Effector memory CD8-positive, alpha-beta T cell (primary cell): ENCODE results near the gene DPEP3.

ENCODE experiments used
- ATAC-seq: fragments of 150-1000 bp; cut with Tn5 transposase; replicated peaks from 2 replicates; pipeline ENCODE4 v1.10.0; 2021; ENCODE audit warnings: mild to moderate bottlenecking, moderate library complexity
- DNase-seq, 3 experiments: peaks; one replicate each; pipeline ENCODE4 v3.0.0; 2021
- H3K27ac Mint-ChIP-seq, 2 donors: one replicate each; pipeline ENCODE4 v1.8.0; 2022; ENCODE audit warnings: mild to moderate bottlenecking in 2 of 2, mixed read lengths in 2 of 2, moderate library complexity in 2 of 2
- H3K27me3 Mint-ChIP-seq, 2 donors: one replicate each; pipeline ENCODE4 v1.8.0; 2022; ENCODE audit warnings: mixed read lengths in 2 of 2
- H3K36me3 Mint-ChIP-seq: one replicate; pipeline ENCODE4 v1.8.0; 2022; ENCODE audit warnings: mild to moderate bottlenecking, moderate library complexity, mixed read lengths; ENCODE audit not compliant: insufficient read depth
- H3K4me1 Mint-ChIP-seq, 2 donors: one replicate each; pipeline ENCODE4 v1.8.0; 2022; ENCODE audit warnings: low read depth in 2 of 2, mixed read lengths in 2 of 2
- H3K4me3 Mint-ChIP-seq, 2 donors: one replicate each; pipeline ENCODE4 v1.8.0; 2022; ENCODE audit warnings: mild to moderate bottlenecking in 2 of 2, mixed read lengths in 2 of 2, moderate library complexity in 2 of 2
- H3K9me3 Mint-ChIP-seq, 2 donors: one replicate each; pipeline ENCODE4 v1.8.0; 2022; ENCODE audit warnings: mixed read lengths in 2 of 2

The DPEP3 gene

GRCh38 chr16:67933805-67934204 lies 46.5 kb downstream of the DPEP3 start:
- no peak for DNase-seq
- H3K27me3 Mint-ChIP-seq, result no peaks in the 10 kb centered on the region
- no peaks in the 10 kb centered on the region for H3K9me3 Mint-ChIP-seq
- ATAC-seq, result no peak
- H3K4me3 Mint-ChIP-seq, result peak overlapping the region; percentile 10 to 49
- H3K4me1 Mint-ChIP-seq, result peaks cover 21 to 24% of the 10 kb centered on the region in 2 donors
- H3K36me3 Mint-ChIP-seq, result peaks cover 53% of the 10 kb centered on the region
- H3K27ac Mint-ChIP-seq, result peak overlapping the region in 1 of 2 donors; percentile 98

- H3K27ac Mint-ChIP-seq, result peak overlapping the region in 1 of 2 donors; percentile 25
- H3K4me3 Mint-ChIP-seq, result no peak overlapping the region
- H3K27me3 Mint-ChIP-seq, result no peaks in the 10 kb centered on the region
- no peak for ATAC-seq
- H3K9me3 Mint-ChIP-seq, result no peaks in the 10 kb centered on the region
- peaks cover 63% of the 10 kb centered on the region for H3K36me3 Mint-ChIP-seq
- H3K4me1 Mint-ChIP-seq, result peaks cover 25 to 30% of the 10 kb centered on the region in 2 donors
- DNase-seq, result no peak
These were observed 47.8 kb downstream of the DPEP3 start for GRCh38 chr16:67932462-67932840.

DNA sequence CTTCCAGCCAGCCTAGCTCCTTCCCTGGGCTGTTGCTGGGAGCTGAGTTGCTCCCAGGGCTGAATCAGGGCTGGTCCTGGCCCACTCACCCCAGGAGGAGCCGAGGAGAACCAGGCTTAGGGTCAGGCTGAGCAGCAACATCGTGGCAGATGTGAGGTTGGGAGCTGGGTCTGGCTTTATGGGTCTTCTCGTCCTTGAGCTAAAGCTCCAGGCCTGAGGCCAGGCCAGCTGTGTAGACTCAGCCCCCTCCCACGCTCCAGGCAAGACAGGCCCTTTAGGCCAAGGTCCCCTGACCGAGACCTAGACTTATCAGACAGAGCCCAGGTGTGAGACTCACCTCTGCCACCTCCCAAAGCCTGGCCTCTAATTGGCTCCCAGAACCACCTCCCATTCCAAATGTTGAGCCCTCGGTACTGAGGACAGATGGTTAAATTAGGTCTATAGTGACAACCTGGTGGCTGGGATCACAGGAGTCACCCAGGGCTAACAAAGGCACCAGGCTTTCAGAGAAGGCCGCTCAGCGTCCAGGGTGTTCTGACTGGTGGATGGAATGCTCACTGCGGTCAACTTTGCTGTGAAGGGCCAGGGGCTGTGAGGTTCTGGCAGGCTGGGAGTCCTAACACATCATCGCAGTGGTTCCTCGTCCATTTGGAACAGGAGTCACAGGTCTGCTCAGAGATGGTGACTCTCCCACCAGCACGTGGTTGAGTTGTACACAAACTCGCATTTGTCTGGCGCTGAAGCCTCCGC lies 48.4 kb downstream of the DPEP3 start, which contains the start of gene CTRL:
Gene CTRL (minus strand): TSS at position 151 of the 750 bp plus-strand sequence. CDS start 10 bp downstream, at position 141.
- peaks cover 63% of the 10 kb centered on the region for H3K36me3 Mint-ChIP-seq
- peak within 1 kb of the TSS; percentile 25 to 77 for H3K27ac Mint-ChIP-seq
- no peak within 1 kb of the TSS for H3K4me3 Mint-ChIP-seq

GRCh38 chr16:67930678-67931211 lies 49.6 kb downstream of the DPEP3 start:
- no peaks in the 10 kb centered on the region for H3K27me3 Mint-ChIP-seq
- peaks cover 57% of the 10 kb centered on the region for H3K36me3 Mint-ChIP-seq
- ATAC-seq (no peak), DNase-seq (no peak)
- H3K4me3 Mint-ChIP-seq, result no peak overlapping the region
- peak overlapping the region in 1 of 2 donors; percentile 77 for H3K27ac Mint-ChIP-seq
- no peaks in the 10 kb centered on the region for H3K9me3 Mint-ChIP-seq
- H3K4me1 Mint-ChIP-seq, result peaks cover 15 to 21% of the 10 kb centered on the region in 2 donors

More for the DNA sequence above, 48.4 kb downstream of the DPEP3 start, which contains the start of gene CTRL:
- ATAC-seq (no peak), DNase-seq (no peak)
- Mint-ChIP-seq H3K4me1 (peaks cover 19 to 25% of the 10 kb centered on the region in 2 donors), H3K9me3 (no peaks in the 10 kb centered on the region), H3K27me3 (no peaks in the 10 kb centered on the region)

DNA sequence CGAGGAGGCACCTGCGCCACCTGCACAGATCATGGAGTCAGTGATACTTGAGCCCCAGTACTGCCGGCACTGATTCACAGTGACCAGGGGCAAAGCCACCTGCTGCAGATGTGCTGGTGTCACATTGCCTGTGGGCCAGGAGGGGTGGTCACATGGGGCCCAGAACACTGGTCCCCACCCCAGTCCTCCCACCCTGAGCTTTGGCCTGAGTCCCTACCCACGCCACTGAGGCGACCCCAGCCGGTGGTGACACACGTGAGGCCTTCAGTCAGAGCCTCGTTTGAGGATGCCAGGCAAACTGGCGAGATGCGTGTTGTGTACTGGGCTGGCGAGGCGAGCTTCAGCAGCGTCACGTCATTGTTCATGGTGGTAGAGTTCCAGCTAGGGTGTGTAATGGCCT lies 50.1 kb downstream of the DPEP3 start:
- no peaks in the 10 kb centered on the region for H3K9me3 Mint-ChIP-seq
- peaks cover 9 to 16% of the 10 kb centered on the region in 2 donors for H3K4me1 Mint-ChIP-seq
- H3K27me3 Mint-ChIP-seq, result no peaks in the 10 kb centered on the region
- ATAC-seq (no peak), DNase-seq (no peak)
- H3K36me3 Mint-ChIP-seq, result peaks cover 55% of the 10 kb centered on the region
- H3K4me3 Mint-ChIP-seq, result no peak overlapping the region
- H3K27ac Mint-ChIP-seq, result no peak overlapping the region

GRCh38 chr16:67928561-67929364 lies 51.5 kb downstream of the DPEP3 start:
- Mint-ChIP-seq H3K27me3 (no peaks in the 10 kb centered on the region), H3K36me3 (peaks cover 43% of the 10 kb centered on the region), H3K27ac (peak overlapping the region; percentile 8 to 79), H3K4me1 (peaks cover 5 to 10% of the 10 kb centered on the region in 2 donors), H3K9me3 (no peaks in the 10 kb centered on the region), H3K4me3 (no peak overlapping the region)
- ATAC-seq (peak; percentile 89), DNase-seq (peak; percentile 64 to 75 (median 68))

DNA sequence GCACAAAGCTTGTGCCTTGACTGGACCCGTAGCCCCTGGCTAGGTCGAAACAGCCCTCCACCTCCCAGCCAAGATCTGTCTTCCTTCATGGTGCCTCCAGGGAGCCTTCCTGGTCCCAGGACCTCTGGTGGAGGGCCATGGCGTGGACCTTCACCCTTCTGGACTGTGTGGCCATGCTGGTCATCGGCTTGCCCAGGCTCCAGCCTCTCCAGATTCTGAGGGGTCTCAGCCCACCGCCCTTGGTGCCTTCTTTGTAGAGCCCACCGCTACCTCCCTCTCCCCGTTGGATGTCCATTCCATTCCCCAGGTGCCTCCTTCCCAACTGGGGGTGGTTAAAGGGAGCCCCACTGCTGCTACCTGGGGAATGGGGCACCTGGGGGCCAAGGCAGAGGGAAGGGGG lies 52.2 kb downstream of the DPEP3 start:
- DNase-seq (no peak), ATAC-seq (no peak)
- no peak overlapping the region for H3K4me3 Mint-ChIP-seq
- H3K27ac Mint-ChIP-seq, result peak overlapping the region; percentile 38 to 79
- H3K36me3 Mint-ChIP-seq, result peaks cover 37% of the 10 kb centered on the region
- no peaks in the 10 kb centered on the region for H3K27me3 Mint-ChIP-seq
- H3K4me1 Mint-ChIP-seq, result peaks cover 5 to 10% of the 10 kb centered on the region in 2 donors
- H3K9me3 Mint-ChIP-seq, result no peaks in the 10 kb centered on the region

DNA sequence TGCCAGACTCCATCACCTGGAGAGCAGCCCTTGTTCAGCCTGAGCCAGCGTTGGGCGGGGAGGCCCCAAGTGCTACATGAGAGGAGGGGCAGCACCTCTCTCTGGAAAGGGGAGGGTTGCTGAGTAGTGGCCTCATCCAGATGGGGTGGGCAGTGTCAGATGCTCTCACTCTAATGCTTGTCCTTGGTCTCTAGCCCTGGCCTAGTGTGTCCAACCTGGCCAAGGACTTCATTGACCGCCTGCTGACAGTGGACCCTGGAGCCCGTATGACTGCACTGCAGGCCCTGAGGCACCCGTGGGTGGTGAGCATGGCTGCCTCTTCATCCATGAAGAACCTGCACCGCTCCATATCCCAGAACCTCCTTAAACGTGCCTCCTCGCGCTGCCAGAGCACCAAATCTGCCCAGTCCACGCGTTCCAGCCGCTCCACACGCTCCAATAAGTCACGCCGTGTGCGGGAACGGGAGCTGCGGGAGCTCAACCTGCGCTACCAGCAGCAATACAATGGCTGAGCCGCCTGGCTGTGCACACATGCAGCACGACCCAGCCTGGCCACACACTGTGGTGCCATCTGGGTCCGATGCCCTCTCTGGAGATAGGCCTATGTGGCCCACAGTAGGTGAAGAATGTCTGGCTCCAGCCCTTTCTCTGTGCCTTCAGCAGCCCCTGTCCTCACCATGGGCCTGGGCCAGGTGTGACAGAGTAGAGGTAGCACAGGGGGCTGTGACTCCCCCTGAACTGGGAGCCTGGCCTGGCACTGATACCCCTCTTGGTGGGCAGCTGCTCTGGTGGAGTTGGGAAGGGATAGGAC lies 53.0 kb downstream of the DPEP3 start:
- no peak for ATAC-seq
- Mint-ChIP-seq H3K36me3 (peaks cover 29% of the 10 kb centered on the region), H3K4me3 (no peak overlapping the region), H3K9me3 (no peaks in the 10 kb centered on the region), H3K27me3 (no peaks in the 10 kb centered on the region), H3K4me1 (peaks cover 6 to 13% of the 10 kb centered on the region in 2 donors), H3K27ac (peak overlapping the region in 1 of 2 donors; percentile 46)
- no peak for DNase-seq

DNA sequence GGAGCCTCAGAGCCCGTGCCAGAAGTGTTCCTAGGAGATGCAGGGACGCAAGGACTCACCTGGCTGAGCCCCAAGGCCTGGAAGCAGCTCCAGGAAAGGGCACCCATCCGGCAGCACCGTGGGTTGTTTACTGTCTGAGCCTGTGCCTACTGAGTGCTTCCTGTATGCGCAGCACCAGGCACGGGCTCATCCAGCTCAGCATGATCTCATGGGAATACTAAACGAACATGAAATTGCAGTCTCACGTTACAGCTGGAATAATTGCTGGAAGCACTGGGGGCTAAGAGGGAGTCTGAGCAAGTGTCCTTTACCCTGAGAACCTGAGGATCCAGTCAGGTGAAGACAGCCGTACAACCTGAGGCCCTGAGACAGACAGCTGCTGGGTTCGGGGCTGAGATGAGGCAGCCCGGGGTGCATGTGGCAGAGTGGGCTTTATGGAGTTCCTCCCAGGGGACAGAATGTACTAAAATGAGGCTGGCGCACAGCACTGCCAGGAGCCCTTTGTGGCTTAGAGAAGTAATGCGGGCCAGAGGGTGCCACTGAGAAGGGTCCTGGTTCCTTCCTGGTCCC lies 54.0 kb downstream of the DPEP3 start:
- Mint-ChIP-seq H3K4me3 (no peak overlapping the region), H3K27me3 (no peaks in the 10 kb centered on the region), H3K4me1 (peaks cover 11 to 13% of the 10 kb centered on the region in 2 donors), H3K27ac (peak overlapping the region; percentile 65 to 77), H3K9me3 (no peaks in the 10 kb centered on the region), H3K36me3 (peaks cover 28% of the 10 kb centered on the region)
- ATAC-seq (no peak), DNase-seq (no peak)
